HL-60 (cell line): Measurements from ENCODE around the gene PHB1.

Experiments used
- POLR2AphosphoS5 ChIP-seq: IDR thresholded peaks from 2 replicates; pipeline ENCODE4 v1.6.1; 2012; ENCODE audit warnings: low read depth
- TF ChIP-seq, protein P1 (sequence below): IDR thresholded peaks from one replicate; pipeline ENCODE4 v1.5.1; 2011; ENCODE audit warnings: low read length, control low read depth, inconsistent platforms; ENCODE audit not compliant: insufficient read depth
- TF ChIP-seq, protein P2 (sequence below): IDR thresholded peaks from 2 replicates; pipeline ENCODE4 v1.6.1; 2012; ENCODE audit warnings: low read depth; ENCODE audit not compliant: insufficient replicate concordance

DNA sequence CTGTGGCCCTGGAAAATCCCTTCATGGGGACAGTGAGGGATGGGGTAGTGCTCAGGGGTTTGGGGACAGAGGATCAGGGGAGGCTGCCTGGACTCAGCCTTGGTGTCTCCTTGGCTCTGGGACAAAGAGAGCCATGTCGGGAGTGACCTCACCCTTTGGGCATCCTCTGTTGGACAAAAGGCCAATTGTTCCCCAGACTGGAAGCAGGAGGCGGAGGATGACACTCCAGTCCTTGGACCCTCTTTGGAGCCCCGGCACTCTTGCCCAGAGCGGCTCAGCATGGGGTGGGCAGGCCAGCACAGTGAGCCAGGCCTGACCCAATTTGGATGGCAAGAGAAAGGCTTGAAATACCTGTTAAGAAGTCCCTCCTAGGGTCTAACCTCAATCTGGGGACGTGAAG is 39.4 kb upstream of the PHB1 start:
- TF ChIP-seq, protein P1, sequence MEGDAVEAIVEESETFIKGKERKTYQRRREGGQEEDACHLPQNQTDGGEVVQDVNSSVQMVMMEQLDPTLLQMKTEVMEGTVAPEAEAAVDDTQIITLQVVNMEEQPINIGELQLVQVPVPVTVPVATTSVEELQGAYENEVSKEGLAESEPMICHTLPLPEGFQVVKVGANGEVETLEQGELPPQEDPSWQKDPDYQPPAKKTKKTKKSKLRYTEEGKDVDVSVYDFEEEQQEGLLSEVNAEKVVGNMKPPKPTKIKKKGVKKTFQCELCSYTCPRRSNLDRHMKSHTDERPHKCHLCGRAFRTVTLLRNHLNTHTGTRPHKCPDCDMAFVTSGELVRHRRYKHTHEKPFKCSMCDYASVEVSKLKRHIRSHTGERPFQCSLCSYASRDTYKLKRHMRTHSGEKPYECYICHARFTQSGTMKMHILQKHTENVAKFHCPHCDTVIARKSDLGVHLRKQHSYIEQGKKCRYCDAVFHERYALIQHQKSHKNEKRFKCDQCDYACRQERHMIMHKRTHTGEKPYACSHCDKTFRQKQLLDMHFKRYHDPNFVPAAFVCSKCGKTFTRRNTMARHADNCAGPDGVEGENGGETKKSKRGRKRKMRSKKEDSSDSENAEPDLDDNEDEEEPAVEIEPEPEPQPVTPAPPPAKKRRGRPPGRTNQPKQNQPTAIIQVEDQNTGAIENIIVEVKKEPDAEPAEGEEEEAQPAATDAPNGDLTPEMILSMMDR = no peak
- TF ChIP-seq POLR2AphosphoS5 = no peak
- TF ChIP-seq, protein P2, sequence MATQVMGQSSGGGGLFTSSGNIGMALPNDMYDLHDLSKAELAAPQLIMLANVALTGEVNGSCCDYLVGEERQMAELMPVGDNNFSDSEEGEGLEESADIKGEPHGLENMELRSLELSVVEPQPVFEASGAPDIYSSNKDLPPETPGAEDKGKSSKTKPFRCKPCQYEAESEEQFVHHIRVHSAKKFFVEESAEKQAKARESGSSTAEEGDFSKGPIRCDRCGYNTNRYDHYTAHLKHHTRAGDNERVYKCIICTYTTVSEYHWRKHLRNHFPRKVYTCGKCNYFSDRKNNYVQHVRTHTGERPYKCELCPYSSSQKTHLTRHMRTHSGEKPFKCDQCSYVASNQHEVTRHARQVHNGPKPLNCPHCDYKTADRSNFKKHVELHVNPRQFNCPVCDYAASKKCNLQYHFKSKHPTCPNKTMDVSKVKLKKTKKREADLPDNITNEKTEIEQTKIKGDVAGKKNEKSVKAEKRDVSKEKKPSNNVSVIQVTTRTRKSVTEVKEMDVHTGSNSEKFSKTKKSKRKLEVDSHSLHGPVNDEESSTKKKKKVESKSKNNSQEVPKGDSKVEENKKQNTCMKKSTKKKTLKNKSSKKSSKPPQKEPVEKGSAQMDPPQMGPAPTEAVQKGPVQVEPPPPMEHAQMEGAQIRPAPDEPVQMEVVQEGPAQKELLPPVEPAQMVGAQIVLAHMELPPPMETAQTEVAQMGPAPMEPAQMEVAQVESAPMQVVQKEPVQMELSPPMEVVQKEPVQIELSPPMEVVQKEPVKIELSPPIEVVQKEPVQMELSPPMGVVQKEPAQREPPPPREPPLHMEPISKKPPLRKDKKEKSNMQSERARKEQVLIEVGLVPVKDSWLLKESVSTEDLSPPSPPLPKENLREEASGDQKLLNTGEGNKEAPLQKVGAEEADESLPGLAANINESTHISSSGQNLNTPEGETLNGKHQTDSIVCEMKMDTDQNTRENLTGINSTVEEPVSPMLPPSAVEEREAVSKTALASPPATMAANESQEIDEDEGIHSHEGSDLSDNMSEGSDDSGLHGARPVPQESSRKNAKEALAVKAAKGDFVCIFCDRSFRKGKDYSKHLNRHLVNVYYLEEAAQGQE = no peak
